ENCODE measurements around the gene STIM1. TPM values are rescaled to one million over a fixed set of nuclear protein-coding genes. Genes with fewer than 3 reads are reported as not detected.

Gene STIM1
- total RNA-seq, 4 donors from 2014 or later = 36.3 to 158 (median 46.1) TPM

DNA sequence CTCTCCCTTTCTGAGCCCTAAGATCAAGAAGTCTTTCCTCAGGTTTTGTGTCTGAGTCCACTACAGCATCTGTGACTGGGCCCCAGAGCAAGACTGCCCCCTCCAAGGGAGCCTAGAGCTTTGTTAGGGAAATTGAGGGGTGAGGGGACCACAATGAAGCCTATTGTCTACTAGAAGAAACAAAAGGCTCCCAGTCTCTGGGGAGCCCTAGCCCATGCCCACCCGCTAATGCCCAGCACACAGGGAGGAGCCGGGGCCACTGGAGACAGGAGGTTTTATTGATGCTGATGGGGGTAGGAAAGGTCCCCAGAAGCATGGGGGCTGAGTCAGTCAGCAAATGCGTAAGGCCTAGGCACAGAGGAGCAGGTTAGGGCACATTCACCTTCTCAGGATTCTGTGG is 28.7 kb upstream of the STIM1 start:
- H3K4me1 ChIP-seq = peaks cover 0 to 12% (median 3%) of the 10 kb centered on the region in 4 donors
- peaks cover 0 to 48% (median 0%) of the 10 kb centered on the region in 3 donors for H3K36me3 ChIP-seq

GRCh38 chr11:3827434-3828186 is 27.9 kb upstream of the STIM1 start:
- Histone ChIP-seq H3K9me3 (no peaks in the 10 kb centered on the region), H3K4me3 (no peak overlapping the region), H3K4me1 (peaks cover 0 to 19% (median 7%) of the 10 kb centered on the region in 4 donors), H3K36me3 (peaks cover 0 to 49% (median 0%) of the 10 kb centered on the region in 3 donors), H3K27ac (no peak overlapping the region), H3K27me3 (no peaks in the 10 kb centered on the region)
- DNase-seq = no peak
- TF ChIP-seq POLR2A (IDR thresholded peaks at IDR 0.05) = no peak

More for the DNA sequence above, 28.7 kb upstream of the STIM1 start:
- DNase-seq = no peak
- no peak overlapping the region for H3K4me3 ChIP-seq
- H3K27ac ChIP-seq = no peak overlapping the region
- TF ChIP-seq, protein P1, sequence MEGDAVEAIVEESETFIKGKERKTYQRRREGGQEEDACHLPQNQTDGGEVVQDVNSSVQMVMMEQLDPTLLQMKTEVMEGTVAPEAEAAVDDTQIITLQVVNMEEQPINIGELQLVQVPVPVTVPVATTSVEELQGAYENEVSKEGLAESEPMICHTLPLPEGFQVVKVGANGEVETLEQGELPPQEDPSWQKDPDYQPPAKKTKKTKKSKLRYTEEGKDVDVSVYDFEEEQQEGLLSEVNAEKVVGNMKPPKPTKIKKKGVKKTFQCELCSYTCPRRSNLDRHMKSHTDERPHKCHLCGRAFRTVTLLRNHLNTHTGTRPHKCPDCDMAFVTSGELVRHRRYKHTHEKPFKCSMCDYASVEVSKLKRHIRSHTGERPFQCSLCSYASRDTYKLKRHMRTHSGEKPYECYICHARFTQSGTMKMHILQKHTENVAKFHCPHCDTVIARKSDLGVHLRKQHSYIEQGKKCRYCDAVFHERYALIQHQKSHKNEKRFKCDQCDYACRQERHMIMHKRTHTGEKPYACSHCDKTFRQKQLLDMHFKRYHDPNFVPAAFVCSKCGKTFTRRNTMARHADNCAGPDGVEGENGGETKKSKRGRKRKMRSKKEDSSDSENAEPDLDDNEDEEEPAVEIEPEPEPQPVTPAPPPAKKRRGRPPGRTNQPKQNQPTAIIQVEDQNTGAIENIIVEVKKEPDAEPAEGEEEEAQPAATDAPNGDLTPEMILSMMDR (IDR thresholded peaks at IDR 0.05) = no peak
- no peak for TF ChIP-seq POLR2A (IDR thresholded peaks at IDR 0.05)
- no peaks in the 10 kb centered on the region for H3K9me3 ChIP-seq
- no peaks in the 10 kb centered on the region for H3K27me3 ChIP-seq

DNA sequence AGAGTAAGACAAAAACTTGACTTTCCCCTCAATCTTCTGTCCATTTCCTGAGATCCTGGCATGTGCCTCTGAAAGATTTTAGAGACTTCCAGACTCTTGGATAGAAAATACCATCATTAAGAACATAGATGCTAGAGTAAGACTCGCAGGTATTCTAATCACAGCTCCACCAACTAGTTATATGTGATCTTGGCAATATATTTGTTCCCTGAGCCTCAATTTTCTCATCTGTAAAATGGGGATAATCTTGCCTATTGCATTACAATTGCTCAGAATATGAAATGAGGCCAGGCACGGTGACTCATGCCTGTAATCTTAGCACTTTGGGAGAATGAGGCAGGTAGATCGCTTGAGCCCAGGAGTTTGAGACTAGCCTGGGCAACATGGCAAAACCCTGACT is 25.4 kb upstream of the STIM1 start:
- Histone ChIP-seq H3K36me3 (peaks cover 0 to 49% (median 0%) of the 10 kb centered on the region in 3 donors), H3K4me3 (no peak overlapping the region), H3K9me3 (no peaks in the 10 kb centered on the region), H3K27me3 (no peaks in the 10 kb centered on the region), H3K4me1 (peaks cover 0 to 43% (median 22%) of the 10 kb centered on the region in 4 donors), H3K27ac (no peak overlapping the region)
- DNase-seq = no peak
- TF ChIP-seq, protein P1 (IDR thresholded peaks at IDR 0.05) = no peak
- no peak for TF ChIP-seq POLR2A (IDR thresholded peaks at IDR 0.05)

GRCh38 chr11:3830730-3831129 is 24.7 kb upstream of the STIM1 start:
- TF ChIP-seq, protein P1 (IDR thresholded peaks at IDR 0.05) = no peak
- TF ChIP-seq POLR2A (IDR thresholded peaks at IDR 0.05) = no peak
- Histone ChIP-seq H3K4me3 (no peak overlapping the region), H3K27ac (peak overlapping the region; percentile 7 to 53 (median 20)), H3K9me3 (no peaks in the 10 kb centered on the region), H3K36me3 (peaks cover 0 to 46% (median 0%) of the 10 kb centered on the region in 3 donors), H3K27me3 (no peaks in the 10 kb centered on the region), H3K4me1 (peaks cover 0 to 50% (median 29%) of the 10 kb centered on the region in 4 donors)
- DNase-seq = no peak

DNA sequence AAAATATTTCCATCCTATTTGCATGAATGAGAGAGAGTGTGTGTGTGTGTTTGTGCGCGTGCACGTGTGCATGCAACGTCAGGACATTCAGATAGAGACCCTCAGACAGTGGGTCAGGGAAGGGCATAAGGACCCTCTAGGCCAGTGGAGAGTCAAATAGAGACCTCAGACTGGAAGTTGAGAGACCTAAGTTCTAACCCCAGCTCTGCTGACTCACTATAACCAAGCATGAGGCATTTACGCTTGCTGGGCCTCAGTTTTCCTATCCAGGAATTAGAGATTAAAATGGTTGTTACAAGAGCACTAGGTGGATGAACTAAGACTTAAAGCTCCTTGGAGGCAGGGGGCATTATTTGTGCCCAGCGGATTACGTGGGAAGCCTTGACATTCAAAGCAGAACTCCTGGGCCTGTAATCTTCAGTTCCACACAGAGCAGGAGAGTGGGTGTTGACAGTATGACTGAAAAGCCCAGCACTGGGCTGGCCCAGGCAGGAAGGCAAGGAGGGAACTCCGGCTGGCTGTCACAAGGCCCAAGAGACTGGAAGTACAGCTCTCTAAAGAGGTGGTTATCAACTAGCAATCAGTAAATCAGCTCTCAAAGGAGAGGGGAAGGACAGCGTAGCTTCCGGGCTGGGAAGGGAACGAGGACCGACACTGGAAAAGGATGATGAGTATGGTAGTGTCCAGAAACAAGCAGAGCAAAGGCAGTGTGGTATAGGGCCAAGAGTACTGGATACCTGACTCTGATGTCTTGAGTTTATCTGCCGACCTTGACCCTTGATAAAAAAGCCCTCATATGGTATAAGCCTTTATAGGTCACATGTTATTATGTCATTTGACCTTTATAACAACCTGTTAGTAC is 23.9 kb upstream of the STIM1 start:
- H3K4me3 ChIP-seq = no peak overlapping the region
- H3K27ac ChIP-seq = peak overlapping the region; percentile 7 to 53 (median 12)
- H3K36me3 ChIP-seq = peaks cover 0 to 39% (median 0%) of the 10 kb centered on the region in 3 donors
- H3K4me1 ChIP-seq = peaks cover 0 to 57% (median 36%) of the 10 kb centered on the region in 4 donors
- H3K9me3 ChIP-seq = no peaks in the 10 kb centered on the region
- H3K27me3 ChIP-seq = no peaks in the 10 kb centered on the region
- no peak for DNase-seq
- no peak for TF ChIP-seq POLR2A (IDR thresholded peaks at IDR 0.05)
- TF ChIP-seq, protein P1 (IDR thresholded peaks at IDR 0.05) = no peak

Measured in Peyer's patch (tissue), 4 donors.